ENCODE data around the gene VPS35.
"Not testable (repeated sequence)": the region's sequence is repeated elsewhere in the genome, so short reads cannot be mapped to it uniquely, and the experiment has no call there.

The VPS35 gene

GRCh38 chr16:46650254-46650623 lies 38.7 kb downstream of the VPS35 start:
- no peak for DNase-seq

- DNase-seq, result no peak
Measured at GRCh38 chr16:46649588-46650253, 39.3 kb downstream of the VPS35 start.

GRCh38 chr16:46648656-46649055 lies 40.3 kb downstream of the VPS35 start:
- DNase-seq, result no peak

DNA sequence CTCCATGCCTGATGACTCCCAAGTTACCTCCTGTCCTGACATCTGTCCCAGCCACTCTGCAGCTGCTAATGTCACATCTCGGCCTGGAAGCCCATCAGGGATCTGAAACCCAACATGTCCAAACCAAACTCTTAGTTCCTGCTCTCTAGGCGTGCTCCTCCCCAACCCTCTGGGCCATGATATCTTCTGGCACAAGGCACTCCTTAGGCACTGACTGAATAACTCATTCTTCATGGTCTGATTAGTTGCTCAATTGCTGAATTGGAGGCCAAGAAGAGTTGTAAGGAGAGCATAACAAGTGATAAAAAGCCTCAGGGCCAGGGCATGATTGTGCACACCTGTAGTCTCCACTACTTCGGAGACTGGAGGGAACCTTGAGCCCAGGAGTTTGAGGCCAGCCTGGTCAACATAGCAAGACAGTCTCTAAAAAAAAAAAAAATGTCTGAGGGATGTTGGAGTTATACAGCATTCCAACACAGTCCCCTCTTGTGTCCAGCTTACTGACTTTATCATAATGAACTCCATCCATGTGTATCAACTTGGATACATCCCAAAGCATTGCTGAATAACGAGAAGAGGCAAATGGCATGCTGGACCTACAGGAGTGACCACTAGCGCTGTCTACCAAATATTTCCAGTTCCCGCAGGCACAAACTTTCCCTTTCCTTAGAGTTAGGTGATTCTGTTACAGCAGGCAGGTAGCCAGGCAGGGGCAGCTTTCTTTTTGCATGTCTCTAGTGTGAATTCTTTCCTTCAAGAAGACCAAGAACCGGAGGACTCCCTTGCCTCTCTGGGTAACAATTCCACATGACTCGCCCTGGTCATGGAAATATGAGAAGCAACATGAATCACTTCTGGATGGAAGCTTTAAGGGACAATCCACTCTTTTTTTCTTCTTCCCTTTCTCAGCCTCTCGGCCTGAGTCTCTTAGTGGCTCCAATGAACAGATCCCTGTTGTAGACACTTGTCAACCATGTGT lies 49.7 kb downstream of the VPS35 start:
- no peak for DNase-seq

GRCh38 chr16:46632778-46633733 lies 55.9 kb downstream of the VPS35 start:
- no peak for DNase-seq

- no peak for DNase-seq
Measured at GRCh38 chr16:46629331-46630219, 59.4 kb downstream of the VPS35 start.

DNA sequence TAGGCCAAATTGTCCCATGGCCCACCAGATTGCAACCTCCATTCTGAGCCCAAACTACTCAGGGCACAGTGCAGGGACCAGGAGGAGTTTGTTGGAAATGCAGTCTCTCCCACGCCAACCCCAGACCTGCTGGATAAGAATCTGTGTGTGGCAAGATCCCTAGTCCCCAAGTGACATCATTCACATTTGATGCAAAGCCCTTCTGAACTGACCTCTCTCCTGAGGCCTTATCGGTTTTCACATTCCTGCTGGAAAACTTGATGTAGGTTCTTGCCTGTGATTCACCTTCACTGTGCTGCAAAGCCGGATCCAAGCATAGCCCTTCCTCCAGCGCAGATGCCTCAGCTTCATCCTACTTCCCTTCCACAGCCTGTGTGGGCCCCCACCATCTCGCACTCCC lies 61.2 kb downstream of the VPS35 start:
- DNase-seq, result no peak

DNA sequence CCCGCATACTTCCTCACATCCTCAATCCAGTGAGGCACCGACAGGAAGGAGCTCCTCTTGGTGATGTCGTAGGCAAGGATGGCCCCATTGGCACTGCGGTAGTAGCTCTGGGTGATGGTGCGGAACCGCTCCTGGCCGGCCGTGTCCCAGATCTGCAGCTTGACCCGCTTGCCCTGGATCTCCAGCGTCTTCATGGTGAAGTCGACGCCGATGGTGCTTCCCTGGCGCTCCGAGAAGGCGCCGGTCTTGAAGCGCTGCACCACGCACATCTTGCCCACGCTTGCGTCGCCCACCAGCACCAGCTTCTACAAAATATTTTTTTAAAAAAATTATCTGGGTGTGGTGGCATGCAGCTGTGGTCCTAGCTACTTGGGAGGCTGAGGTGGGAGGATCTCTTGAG lies 62.3 kb downstream of the VPS35 start:
- DNase-seq, result not testable (repeated sequence)

DNA sequence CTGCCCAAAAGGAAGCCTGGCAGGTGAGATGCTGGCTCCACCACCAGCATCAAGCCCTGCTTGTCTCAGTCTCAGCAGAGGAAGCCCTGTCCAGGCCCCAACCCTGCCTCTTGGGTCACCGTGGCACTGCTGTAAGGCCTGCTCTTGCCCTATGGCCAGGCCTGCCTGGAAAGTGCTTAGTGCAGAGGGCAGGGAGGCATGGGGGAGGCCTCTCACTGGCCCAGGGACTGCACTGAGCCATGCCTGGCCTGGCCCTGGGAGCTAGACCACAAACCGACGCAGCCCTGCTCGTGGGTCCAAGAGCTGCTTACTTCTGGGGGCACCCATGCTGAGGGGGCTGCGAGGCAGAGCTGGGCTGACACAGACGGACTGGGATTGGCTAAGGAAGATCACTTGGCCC lies 64.1 kb downstream of the VPS35 start:
- not testable (repeated sequence) for DNase-seq

- DNase-seq, result not testable (repeated sequence)
Measured at GRCh38 chr16:46623707-46624106, 65.3 kb downstream of the VPS35 start.

DNA sequence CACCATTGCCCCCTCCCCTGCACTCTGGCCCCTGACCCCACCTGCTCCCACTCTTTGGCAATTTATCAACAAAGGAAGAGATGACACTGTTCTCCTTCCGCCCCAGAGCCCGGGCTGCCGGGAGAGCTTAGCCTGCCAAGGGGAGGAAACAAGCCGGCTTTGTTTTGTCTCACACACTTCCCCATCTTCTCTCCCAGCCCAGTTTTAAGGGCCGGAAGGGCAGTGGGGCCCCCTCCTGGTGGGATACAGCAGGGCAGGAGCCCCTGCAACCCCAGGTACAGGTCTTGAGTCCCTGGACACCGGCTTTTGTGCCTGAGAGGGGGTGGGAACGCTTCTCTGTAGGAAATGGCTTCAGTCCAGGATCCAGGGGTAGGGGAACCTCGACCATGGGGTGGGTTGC lies 65.7 kb downstream of the VPS35 start:
- DNase-seq, result not testable (repeated sequence)

- no peak for DNase-seq
Measured at GRCh38 chr16:46621934-46622676, 66.9 kb downstream of the VPS35 start.

- peak; percentile 68 for DNase-seq
Measured at GRCh38 chr16:46621006-46621933, 67.7 kb downstream of the VPS35 start, which contains the start of gene SHCBP1. Gene SHCBP1, minus strand, starts transcription at chr16:46621379. Its CDS starts 20 bp downstream, at chr16:46621359.

- DNase-seq, result no peak
Measured at GRCh38 chr16:46620266-46621005, 68.5 kb downstream of the VPS35 start.

DNA sequence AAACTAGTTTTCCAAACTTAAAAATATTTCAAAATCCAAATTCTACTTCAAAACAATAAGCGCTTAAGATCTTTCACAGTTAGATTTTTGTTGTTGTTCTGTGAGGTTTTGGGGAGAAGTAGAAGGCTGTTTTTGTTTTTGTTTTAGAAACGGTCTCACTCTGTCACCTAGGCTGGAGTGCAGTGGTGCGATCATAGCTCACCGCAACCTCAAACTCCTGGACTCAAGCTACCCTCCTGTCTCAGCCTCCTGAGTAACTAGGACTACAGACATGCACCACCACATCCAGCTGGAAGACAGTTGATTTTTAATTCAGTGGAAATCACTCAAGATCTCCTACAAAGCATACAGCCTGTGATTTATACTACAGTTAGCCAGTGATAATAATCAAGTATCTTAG lies 70.5 kb downstream of the VPS35 start:
- no peak for DNase-seq

GRCh38 chr16:46614006-46614405 lies 75.0 kb downstream of the VPS35 start:
- DNase-seq, result no peak

DNA sequence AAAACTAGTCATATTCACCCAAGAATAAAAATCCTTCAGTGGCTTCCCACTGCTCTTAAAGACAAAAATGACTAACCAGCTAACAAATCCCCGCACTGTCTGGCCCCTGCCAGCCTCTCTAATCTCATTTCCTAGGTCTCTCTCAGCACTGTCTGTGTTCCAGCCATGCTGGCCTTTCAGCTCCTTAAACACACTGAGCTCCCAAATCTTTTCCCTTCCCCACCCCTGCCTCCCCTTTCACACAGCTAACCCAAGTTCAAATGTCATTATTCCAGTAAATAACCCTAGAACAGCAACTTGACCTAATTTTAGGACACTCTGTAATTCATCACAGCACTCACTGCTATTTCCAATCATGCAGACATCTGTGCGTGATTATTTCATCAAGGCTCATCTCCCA lies 75.6 kb downstream of the VPS35 start:
- no peak for DNase-seq

GRCh38 chr16:46612121-46612520 lies 76.9 kb downstream of the VPS35 start:
- DNase-seq, result no peak

DNA sequence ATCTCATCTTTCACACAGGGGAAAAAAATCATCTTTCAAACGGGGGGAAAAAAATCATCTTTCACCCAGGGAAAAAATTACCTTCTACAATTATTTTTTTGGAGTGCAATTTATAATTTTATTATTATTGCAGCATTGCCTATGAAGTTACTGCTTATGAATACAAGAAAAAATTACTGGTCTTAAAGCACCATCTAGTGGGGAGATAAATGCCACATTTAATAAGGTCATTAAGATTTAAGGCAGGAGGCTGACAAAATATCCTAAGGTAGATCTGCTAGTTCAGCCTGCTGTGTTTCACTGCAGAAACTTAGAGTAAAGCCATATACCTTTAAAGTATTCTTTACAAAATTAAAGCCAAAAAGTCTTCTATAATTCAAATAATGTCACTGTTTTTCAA lies 81.4 kb downstream of the VPS35 start:
- DNase-seq, result no peak

Data from stimulated activated naive CD4-positive, alpha-beta T cell treated with Interleukin-2 at 50 U/mL for 16 hours (primary cell).